Ovary (tissue), 9 donors: ENCODE measurements around the gene CCNB2. TPM values are rescaled to one million over a fixed set of nuclear protein-coding genes. Genes with fewer than 3 reads are reported as not detected.
"Not testable (repeated sequence)": the region's sequence is repeated elsewhere in the genome, so short reads cannot be mapped to it uniquely, and the experiment has no call there.

Experiments
- DNase-seq, 5 donors: peaks; one replicate each; pipeline ENCODE4 v3.0.0-alpha.2; 2019 to 2020
- H3K27ac ChIP-seq, 2 donors: fragments of 200-600 bp; one replicate each; pipeline versions ENCODE4 v1.5.1 to v1.8.0; 2019 to 2022
- H3K27me3 ChIP-seq: fragments of 200-600 bp; one replicate; pipeline ENCODE4 v1.8.0; 2022
- H3K36me3 ChIP-seq: fragments of 200-600 bp; sonication (generic); one replicate; pipeline ENCODE4 v1.5.1; 2019
- H3K4me1 ChIP-seq: one replicate; pipeline ENCODE4 v1.8.1; 2013; ENCODE audit warnings: mild to moderate bottlenecking, moderate library complexity; ENCODE audit not compliant: insufficient read depth
- H3K4me3 ChIP-seq: fragments of 200-600 bp; sonication (generic); one replicate; pipeline ENCODE4 v1.5.1; 2017
- H3K9me3 ChIP-seq, 2 donors: fragments of 200-600 bp in 1 of 2; sonication (generic) in 1 of 2; one replicate each; pipeline versions ENCODE4 v1.5.1 to v1.8.1; 2013 to 2019; ENCODE audit warnings: mild to moderate bottlenecking in 1 of 2, moderate library complexity in 1 of 2
- EP300 ChIP-seq: sonication (generic); formaldehyde crosslinking; IDR thresholded peaks from one replicate; pipeline ENCODE4 v1.6.1; 2017; ENCODE audit warnings: antibody characterized with exemption
- POLR2A ChIP-seq: fragments of 450-650 bp; IDR thresholded peaks from one replicate; pipeline ENCODE4 v1.6.1; 2017; ENCODE audit warnings: antibody characterized with exemption, mild to moderate bottlenecking, moderate library complexity
- WGBS, 3 donors: extraction: QIAGEN DNeasy Blood & Tissue Kit in 1 of 3; methylation state at CpG; one replicate each; pipeline versions ENCODE4 v1.1.5 to v1.1.7; 2013 to 2017; 5-methylcytosine and 5-hydroxymethylcytosine counted together
- intact Hi-C, 4 donors: fragments of 100-400 bp; cut with DNase I; formaldehyde crosslinking; loops; one replicate each; pipeline versions ENCODE4 v1.11.0 to v1.15.1; 2022 to 2023
- polyA plus RNA-seq, 2 donors: library from polyadenylated mRNA; stranded (reverse); fragments of 200-250 nt in 1 of 2; fragments of 350-450 nt in 1 of 2; fragmentation: Illumina TruSeq in 1 of 2; extraction: RNeasy Lipid Tissue Mini Kit (QIAGEN cat#74804) in 1 of 2; gene quantifications; one replicate each; pipeline ENCODE4 v1.2.3, GENCODE V29; 2013 to 2014
- total RNA-seq, 7 donors: library from RNA; depleted of rRNA in 2 of 7; stranded (reverse); fragments of >200 nt in 2 of 7; fragmentation: NEBNext Ultra II Directional in 3 of 7; extraction: Animal tissue kit (Norgen Biotek cat#: 25700) in 3 of 7; gene quantifications; one replicate each; pipeline versions ENCODE4 v1.1.0 to v1.2.4, GENCODE V29; 2016 to 2023
- TF ChIP-seq, protein P1 (sequence below), 3 donors: fragments of 450-650 bp in 2 of 3; fragments of 200-600 bp in 1 of 3; IDR thresholded peaks; one replicate each; pipeline versions ENCODE4 v1.5.1 to v1.8.0; 2016 to 2022; ENCODE audit warnings: antibody characterized with exemption in 3 of 3, mild to moderate bottlenecking in 1 of 3
- donor health status: DM: no; HTN: no; CAD: no; lungs with moderate emphysema.
- donor health status: DM: no; HTN: no; CAD: no.
- donor health status: Bipolar disorder and iron deficiency.
- donor health status: DM: yes; HTN: yes; CAD: no.
- donor health status: DM: no; HTN: no; CAD: no.
- donor health status: DM: yes; HTN: yes; CAD: no.

Gene CCNB2
- total and polyA plus RNA-seq, 9 donors = 0.28 to 2.5 (median 0.61) TPM; not detected in 1

DNA sequence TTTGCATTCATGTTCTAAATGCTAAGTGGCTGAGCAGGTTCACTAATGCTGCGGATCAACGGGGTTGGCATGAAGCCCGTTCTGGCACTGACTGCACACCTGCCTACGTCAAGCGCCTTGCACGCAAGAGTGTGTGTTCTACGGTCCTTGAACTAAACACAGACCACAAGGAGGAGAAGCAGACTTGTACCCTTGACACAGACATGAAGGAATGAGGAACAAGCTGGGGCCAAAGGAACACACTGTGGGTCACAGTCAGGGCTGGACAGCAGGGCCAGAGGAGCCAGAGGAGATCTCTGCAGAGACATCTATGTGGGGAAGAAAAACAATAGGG is 53.7 kb downstream of the CCNB2 start:
- Histone ChIP-seq H3K4me3 (no peak overlapping the region), H3K4me1 (no peaks in the 10 kb centered on the region), H3K27ac (no peak overlapping the region), H3K27me3 (no peaks in the 10 kb centered on the region), H3K36me3 (no peaks in the 10 kb centered on the region), H3K9me3 (no peaks in the 10 kb centered on the region)
- DNase-seq = no peak
- no peak for TF ChIP-seq EP300
- TF ChIP-seq, protein P1, sequence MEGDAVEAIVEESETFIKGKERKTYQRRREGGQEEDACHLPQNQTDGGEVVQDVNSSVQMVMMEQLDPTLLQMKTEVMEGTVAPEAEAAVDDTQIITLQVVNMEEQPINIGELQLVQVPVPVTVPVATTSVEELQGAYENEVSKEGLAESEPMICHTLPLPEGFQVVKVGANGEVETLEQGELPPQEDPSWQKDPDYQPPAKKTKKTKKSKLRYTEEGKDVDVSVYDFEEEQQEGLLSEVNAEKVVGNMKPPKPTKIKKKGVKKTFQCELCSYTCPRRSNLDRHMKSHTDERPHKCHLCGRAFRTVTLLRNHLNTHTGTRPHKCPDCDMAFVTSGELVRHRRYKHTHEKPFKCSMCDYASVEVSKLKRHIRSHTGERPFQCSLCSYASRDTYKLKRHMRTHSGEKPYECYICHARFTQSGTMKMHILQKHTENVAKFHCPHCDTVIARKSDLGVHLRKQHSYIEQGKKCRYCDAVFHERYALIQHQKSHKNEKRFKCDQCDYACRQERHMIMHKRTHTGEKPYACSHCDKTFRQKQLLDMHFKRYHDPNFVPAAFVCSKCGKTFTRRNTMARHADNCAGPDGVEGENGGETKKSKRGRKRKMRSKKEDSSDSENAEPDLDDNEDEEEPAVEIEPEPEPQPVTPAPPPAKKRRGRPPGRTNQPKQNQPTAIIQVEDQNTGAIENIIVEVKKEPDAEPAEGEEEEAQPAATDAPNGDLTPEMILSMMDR (IDR thresholded peaks at IDR 0.05) = no peak
- TF ChIP-seq POLR2A = no peak
- 88 to 91% (median 90%) methylated on average over 7 of the region's 7 CpGs for WGBS, 3 donors
- intact Hi-C loops = no loop called here

DNA sequence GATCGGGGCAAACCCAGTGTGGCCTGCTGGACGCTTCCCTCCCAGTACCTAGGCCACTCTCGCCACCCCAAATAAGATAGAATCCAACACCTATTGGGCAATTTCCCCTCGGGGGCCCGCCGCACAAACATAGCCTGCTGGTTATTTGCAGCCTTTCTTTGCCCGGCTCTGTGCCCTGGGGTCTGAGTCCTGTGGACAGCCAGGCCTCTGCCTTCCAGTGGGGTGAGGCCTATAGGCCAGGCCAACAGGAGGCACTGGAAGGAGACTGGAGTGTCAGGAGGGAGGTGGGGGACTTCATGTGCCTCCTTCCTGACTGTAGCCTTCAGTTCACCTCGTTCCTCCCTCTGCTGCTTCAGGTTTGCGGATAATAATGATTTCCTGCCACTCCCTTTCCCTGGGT is 54.3 kb downstream of the CCNB2 start:
- Histone ChIP-seq H3K4me1 (no peaks in the 10 kb centered on the region), H3K36me3 (no peaks in the 10 kb centered on the region), H3K27me3 (no peaks in the 10 kb centered on the region), H3K4me3 (no peak overlapping the region), H3K27ac (no peak overlapping the region), H3K9me3 (no peaks in the 10 kb centered on the region)
- DNase-seq = no peak
- intact Hi-C loops = no loop called here
- whole genome bisulfite sequencing, 3 donors = 86 to 95% (median 89%) methylated on average over 9 of the region's 9 CpGs
- TF ChIP-seq, protein P1 (IDR thresholded peaks at IDR 0.05) = no peak
- no peak for TF ChIP-seq POLR2A
- TF ChIP-seq EP300 = no peak

DNA sequence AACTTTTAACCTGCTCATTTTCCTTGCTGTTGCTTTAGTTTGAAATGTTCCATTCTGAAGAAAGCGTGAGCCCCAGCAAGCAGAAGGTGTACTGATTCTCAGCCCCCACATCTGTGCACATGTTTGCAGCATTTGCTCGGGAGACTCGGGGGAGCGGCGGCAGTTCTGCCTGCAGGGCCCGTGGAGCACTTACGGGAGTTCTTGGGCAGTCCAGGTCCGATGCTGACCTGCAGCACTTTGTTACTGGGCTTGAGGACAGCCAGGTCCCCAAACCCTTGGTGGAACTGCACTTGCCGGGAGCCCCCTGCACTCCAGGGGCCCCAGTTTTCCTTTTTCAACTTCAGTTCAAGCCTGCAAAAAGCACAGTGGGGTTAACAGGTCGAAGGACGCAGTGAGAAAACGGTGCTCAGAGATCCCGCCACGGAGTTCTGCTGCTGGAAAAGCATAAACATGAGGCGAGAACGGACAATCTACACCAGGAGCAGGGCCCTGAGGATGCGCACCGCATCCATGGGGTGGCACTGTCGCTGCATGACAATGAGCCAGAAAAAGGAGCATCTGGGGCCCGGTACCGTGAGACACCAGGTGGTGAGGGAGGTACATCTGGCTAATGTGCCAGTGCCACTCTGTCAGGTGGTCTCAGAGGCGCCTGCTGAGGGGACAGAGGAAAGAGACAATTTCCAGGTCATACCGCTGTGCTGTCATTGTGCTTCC is 56.1 kb downstream of the CCNB2 start:
- no peak overlapping the region for H3K4me3 ChIP-seq
- peak in 1 of 5 donors; percentile 41 for DNase-seq
- TF ChIP-seq POLR2A (no peak), EP300 (no peak)
- TF ChIP-seq, protein P1 (IDR thresholded peaks at IDR 0.05) = no peak
- no peaks in the 10 kb centered on the region for H3K27me3 ChIP-seq
- 75 to 84% (median 75%) methylated on average over 23 of the region's 23 CpGs for WGBS, 3 donors
- H3K9me3 ChIP-seq = no peaks in the 10 kb centered on the region
- no peaks in the 10 kb centered on the region for H3K36me3 ChIP-seq
- no peak overlapping the region for H3K27ac ChIP-seq
- intact Hi-C loops = no loop called here
- no peaks in the 10 kb centered on the region for H3K4me1 ChIP-seq

DNA sequence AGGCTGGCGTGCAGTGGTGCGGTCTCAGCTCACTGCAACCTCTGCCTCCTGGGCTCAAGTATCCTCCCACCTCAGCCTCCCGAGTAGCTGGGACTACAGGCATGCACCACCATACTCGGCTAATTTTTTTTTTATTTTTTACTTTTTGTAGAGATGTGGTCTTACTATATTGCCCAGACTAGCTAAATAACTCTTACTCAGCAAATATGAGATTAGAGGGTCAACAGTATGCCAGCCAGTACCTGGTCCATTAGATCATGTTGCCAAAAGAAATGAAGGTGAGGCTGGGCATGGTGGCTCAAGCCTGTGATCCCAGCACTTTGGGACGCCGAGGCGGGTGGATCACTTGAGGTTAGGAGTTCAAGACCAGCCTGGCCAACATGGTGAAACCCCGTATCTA is 57.1 kb downstream of the CCNB2 start:
- intact Hi-C loops, H3K4me3 ChIP-seq, H3K27ac ChIP-seq, H3K9me3 ChIP-seq, DNase-seq, H3K27me3 ChIP-seq, H3K36me3 ChIP-seq, H3K4me1 ChIP-seq: not testable (repeated sequence)
- 96 to 97% (median 96%) methylated on average over 8 of the region's 8 CpGs for WGBS, 3 donors

DNA sequence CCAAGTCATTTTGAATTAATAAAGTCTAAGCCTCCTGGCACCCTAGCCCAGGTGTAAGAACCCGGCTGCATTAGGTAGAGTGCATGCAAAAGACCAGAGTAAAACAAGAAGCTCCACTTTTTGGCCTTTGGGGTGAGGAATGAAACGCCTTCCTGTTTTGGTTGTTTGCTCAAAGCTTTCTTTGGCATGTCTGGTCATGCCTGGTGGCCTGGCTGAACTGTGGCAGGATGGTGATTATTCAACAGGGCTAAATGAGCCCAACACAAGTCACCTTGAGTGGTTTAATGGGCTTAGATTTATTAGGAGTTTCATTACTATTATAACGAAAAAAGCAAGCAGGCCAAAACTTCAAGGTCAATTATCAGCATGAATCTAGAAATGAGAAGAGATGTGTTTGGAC is 60.8 kb downstream of the CCNB2 start:
- 46 to 74% (median 56%) methylated on average over 3 of the region's 3 CpGs for WGBS, 3 donors
- no peak overlapping the region for H3K27ac ChIP-seq
- no peaks in the 10 kb centered on the region for H3K36me3 ChIP-seq
- no peak overlapping the region for H3K4me3 ChIP-seq
- H3K4me1 ChIP-seq = peaks cover 1% of the 10 kb centered on the region
- intact Hi-C loops = no loop called here
- H3K9me3 ChIP-seq = no peaks in the 10 kb centered on the region
- H3K27me3 ChIP-seq = no peaks in the 10 kb centered on the region
- TF ChIP-seq EP300 = no peak
- TF ChIP-seq POLR2A = no peak
- DNase-seq = peak in 1 of 5 donors; percentile 28
